Fibroblast of skin of back (primary cell): ENCODE measurements around the gene PRIM1.
"Not testable (repeated sequence)": the region's sequence is repeated elsewhere in the genome, so short reads cannot be mapped to it uniquely, and the experiment has no call there.

ENCODE experiments used
- DNase-seq: peaks from one replicate; pipeline ENCODE4 v3.0.0-alpha.2; 2013

PRIM1 gene

DNA sequence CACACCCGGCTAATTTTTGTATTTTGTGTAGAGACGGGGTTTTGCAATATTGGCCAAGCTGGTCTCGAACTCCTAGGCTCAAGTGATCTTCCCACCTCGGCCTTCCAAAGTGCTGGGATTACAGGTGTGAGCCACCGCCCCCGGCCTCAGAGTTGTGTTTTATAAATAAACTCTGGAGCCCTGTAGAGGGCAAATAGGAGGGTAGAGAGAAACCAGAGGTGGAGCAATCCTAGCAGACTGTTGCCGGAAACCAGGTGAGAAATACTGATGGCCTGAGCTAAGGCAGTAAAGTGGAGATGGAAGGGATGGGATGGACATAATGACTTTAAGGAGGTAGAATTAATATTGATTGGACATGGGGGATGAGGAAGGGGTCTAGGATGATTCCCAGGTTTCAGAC is 8.3 kb upstream of the PRIM1 start:
- DNase-seq, result no peak

DNA sequence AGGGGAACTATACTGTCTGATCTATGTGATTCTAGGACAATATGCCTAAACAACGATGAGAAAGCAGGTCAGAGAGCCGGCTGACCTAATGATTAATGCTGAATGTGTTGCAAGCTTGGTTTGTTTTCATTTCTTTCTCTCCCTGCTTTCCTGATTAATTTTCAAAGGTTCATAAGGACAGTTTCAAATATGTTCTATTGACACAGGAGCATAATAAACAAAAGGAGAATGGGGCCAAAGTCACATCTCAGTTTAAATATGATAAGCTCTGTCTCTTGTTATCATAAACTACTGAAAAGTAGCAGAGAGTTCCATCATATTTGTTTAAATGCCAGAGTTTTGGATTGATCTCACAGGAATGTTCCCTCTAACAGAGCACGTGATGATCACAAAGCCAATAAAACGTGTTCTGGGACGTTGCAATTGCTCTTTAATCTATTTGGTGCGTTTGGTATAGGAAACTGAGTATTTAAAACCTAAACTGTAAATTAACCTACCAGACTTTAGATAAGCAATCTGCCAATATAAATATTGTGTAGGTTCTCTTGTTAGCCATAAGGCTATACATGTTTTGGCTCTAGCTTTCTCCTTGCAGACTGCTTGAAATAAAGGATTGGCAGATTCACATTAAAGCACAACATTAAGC is 7.3 kb upstream of the PRIM1 start:
- DNase-seq, result no peak

DNA sequence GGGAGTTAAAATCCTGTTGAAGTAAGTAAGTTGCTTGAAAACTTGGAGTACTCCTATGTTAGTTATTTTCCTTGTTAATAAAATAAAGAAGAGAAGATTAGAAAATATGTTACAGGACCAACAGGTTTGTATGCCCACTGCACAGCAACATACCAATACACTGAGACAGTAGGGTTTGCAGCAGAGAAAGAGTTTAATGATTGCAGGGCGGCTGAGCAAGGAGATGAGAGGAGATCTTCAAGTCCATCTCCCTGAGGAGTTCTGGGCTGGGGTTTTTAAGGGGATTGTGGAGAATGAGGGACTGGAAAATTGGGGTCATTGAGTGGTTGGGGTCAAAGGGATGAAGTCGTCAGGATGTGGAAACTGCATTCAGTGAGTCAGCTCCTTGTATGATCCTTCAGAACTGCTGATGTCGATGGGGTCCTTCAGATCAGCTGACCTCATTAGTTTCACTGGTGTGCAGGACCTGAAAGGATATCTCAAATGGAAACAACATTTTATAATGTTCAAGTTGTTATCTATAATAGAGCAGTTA is 6.7 kb upstream of the PRIM1 start:
- no peak for DNase-seq

DNA sequence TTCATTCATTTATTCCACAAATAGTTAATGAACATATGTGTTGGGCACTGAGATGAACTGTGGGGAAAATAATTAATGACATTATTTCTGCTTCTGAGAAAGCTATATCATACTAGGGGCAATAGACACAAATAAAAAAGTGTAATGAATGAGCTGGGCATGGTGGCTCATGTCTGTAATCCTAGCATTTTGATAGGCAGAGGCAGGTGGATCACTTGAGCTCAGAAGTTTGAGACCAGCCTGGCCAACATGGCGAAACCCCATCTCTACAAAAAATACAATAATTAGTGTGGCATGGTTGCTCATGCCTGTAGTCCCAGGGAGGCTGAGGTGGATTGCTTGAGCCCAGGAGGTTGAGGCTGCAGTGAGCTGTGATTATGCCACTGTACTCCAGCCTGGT is 5.8 kb upstream of the PRIM1 start:
- DNase-seq, result not testable (repeated sequence)

DNA sequence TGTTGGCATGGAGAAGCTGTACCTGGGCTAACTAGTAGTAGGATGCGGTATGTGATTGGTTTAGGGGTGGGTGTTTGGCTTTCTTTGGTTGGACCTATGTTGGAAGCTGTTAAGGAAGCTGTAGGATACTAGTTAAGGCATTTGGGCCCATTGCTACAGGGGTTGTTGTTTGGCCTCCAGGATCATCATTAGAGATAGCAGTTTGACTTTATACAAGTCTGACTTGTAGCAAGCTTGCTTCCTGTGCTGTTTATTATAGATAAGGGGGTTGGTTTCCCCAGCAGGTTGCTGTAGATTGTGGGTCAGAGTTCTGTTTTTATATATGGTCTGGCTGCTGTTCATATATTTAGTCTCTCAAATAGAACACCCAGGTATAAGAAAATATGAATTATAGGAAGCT is 1.4 kb upstream of the PRIM1 start:
- no peak for DNase-seq

DNA sequence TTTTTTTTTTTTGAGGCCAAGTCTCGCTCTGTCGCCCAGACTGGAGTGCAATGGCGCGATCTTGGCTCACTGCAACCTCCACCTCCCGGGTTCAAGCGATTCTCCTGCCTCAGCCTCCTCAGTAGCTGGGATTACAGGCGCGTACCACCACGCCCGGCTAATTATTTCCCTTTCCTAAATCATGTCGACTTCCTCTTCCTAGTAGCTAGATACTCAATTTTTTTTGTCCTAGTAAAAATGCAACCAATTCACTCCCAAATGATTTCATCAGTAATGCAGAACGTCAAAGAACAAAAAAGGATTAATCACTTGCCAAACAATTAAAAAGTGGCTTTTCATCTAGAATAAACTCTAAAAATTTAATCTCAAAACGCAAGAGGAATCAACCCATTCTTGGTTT is 1.5 kb downstream of the PRIM1 start:
- DNase-seq, result not testable (repeated sequence)

DNA sequence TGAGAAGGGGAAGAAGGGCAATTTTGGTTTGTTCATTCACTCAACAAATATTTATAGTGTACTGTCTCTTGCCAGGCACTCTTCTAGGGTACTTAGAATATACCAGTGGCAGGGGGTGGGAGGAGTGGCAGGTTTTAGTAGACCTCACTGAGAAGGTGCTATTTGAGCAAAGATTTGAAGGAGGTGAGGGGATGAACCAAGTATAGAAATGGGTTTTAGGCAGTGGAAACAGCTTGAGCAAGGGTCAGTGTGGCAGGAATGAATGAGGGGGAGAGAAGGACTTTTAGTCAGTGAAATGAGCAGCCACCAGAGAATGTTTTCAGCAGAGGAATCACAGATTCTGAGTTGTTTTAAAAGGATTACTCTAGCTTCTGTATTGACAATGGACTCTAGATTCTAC is 2.3 kb downstream of the PRIM1 start:
- no peak for DNase-seq

DNA sequence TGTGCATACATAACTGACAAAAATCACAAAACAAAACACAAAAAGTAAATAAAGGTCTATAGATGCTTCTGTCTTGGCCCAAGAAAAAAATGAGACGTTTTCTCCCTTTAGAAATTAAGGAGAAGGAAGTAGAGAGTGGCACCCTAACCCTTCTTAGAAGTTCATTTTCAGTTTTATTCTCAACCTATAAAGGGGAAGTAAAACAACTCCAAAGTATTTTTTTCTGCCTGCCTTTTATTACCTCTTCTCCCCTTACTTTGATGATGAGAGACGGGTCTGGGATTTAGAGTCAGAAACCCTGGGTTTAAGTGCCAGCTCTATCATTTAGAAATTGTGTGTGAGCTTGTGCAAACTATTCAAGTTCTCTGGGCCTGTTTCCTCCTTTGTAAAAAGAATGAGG is 2.8 kb downstream of the PRIM1 start:
- DNase-seq, result no peak

DNA sequence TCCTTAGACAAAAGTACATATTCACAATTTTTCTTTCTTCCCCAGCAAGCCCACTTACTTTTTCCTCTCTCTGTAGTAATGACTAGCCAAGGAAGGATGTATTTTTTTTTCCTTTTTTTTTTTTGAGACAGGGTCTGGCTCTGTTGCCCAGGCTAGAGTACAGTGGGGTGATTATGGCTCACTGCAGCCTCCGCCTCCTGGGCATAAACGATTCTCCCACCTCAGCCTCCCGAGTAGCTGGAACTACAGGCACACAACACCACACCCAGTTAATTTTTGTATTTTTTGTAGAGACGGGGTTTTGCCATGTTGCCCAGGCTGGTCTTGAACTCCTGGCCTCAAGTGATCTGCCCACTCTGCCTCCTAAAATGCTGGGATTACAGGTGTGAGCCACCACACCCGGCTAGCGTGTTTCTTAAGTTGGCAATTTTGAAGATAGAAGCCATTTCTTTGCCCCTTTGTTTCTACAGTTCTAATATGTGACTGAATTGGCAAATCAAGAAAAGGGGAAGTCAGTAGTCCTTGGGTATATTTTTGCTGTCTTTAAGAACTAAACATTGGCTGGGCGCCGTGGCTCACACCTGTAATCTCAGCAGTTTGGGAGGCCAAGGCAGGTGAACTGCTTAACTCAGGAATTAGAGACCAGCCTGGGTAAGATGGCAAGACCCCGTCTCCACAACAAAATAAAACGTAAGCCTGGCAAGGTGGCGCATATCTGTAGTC is 23.8 kb downstream of the PRIM1 start:
- no peak for DNase-seq

DNA sequence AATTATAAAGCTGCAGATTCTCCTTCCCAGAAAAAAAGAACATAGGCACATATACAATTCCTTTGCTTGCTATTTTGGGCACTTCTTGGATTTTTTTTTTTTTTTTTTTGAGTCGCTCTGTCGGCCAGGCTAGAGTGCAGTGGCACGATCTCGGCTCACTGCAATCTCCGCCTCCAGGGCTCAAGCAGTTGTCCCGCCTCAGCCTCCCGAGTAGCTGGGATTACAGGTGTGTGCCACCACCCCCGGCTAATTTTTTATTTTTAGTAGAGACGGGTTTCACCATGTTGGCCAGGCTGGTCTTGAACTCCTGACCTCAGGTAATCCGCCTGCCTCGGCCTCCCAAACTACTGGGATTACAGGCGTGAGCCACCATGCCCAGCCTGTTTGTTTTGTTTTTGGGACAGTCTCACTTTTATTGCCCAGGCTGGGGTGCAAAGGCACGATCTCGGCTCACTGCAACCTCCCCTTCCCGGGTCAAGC is 25.9 kb downstream of the PRIM1 start:
- not testable (repeated sequence) for DNase-seq

DNA sequence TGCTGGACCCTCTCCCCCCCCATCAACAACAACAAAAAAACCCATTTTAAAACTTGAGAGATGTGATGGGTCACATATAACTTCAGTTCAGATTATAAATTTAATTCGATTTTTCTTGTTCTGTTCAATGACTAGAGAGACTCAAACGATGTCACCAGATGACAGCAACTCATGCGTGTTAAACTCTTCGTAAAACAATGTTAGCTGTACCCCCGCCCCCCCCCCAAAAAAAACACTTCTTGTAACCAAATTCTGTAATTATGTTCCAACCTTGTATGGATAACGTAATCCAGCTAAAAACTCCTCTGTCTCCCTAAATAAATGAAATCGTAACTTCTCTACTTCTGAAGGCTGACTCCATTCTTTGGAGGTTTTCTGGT is 26.4 kb downstream of the PRIM1 start:
- no peak for DNase-seq

DNA sequence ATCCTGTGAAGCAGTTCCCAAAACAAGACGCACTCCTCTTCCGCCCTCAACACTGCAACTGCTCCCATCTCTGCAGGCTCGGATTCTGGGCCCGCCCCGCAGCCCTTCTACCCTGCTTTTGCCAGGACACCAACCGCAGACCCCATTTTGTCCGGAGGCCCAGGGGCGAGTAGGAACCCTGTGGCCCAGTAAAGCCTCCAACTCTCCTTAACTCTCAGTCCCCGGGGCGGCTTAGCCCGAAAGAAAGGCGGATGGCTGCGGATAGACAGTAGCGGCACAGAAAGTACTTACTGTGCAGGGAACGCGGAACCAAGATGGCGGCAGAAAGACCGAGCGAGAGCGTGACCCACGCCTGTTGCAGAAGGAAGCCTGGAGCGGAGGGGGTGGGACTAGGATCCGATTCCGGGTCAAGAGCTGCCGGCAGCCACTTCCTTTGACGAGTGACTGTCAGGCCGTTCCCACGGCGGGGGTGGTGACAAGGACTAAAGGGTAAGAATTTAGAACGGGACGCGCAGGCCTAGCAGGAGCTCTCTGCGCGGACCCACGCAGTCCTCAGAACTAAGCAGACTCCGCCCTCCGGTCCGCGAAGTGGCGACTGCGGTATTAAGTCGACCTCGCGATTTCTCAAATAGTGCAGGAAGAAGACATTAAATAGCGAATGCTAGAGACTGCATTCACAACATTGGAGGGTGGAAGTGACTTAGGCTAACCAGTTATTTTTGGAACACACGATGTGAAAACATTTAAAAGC is 27.0 kb downstream of the PRIM1 start, which contains the start of gene NACA:
Gene NACA, minus strand, starts transcription at position 328 of the 751 bp plus-strand sequence. CDS start 778 bp downstream, outside the sequence.
- DNase-seq, result peak; percentile 99

DNA sequence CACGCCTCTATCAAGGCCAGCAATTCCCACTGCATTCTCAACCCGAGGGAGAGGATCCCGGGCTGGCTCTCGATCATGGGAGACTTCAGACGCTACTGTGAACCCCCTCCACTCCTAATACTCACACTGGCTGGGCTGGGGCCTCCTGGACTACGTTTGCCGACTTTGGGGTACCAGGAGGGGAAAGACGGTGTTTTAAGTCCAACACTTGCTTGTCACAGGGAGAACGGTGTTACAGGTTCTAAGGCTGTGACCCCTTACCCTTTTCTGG is 27.5 kb downstream of the PRIM1 start:
- no peak for DNase-seq

DNA sequence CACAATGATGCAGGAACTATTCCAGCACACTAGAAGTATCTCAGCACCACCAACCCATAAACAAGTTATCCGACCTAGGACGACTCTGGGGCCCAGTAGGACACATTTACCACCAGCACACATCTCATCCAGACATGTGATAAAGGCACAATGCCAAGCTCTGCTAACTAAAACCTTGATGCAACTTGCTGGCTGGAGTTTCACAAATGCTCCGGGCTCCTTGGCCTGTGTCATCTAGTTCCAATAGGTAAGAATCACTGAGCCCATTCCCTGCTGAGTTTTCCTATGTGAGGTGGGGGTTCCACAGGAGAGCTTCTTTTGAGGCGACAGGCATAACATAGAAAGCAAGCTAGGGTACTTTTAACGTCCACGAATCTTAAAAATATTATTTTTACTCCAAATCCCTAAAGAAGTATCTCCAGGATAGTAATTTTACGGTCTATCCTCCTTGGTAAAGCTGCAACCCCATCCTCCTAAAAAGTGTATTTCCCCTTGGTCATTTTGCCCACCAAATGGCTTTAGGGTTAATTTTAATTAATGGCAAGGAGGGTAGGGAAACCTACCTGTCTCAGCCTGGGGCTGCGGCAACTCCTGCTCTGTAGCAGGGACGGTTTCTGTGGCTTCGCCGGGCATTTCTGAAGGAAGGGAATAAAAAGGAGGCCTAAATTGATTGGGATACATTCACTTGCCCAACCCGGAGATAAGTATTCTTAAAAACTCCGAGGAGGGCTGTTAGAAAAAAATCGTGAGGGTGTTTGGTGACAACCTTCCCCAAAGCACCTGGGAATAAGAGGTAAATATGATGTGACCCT is 28.0 kb downstream of the PRIM1 start:
- DNase-seq, result peak; percentile 57

DNA sequence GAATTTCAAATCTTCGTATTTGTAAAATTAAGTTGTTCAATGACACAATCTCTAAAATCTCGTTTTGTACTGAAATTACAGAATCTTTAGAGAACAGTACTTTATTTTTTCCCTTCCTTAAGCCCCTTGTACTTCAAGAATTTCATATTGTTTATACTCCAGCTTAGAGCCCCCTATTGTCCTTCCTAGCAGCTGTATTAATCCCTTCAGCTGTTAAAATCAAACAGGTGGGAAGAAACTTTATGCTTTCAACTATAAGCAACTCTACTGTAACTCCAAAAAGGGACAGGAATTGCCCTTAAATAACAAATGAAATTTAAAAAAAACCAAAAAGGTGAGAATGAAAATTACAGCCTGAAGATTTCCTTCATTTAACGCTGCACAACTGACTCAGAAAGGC is 28.8 kb downstream of the PRIM1 start:
- DNase-seq, result no peak

DNA sequence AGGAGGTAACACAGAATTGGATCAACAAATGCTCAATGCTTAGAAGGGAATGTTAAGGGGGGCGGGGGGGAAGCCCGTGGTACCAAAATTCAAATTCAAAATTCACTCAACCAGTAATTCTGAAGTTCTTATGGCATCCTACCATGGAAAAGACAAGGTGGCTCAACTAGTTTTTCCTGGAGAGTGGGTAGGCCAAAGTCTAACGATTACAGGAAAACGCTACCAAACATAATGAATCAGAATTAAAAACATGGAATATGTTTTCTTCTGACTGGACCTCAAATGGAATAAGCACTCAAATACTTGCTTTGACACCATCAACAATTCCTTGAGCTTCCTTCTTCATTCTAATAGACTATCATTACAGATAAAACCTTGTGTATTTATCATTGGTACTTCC is 29.3 kb downstream of the PRIM1 start:
- DNase-seq, result no peak

DNA sequence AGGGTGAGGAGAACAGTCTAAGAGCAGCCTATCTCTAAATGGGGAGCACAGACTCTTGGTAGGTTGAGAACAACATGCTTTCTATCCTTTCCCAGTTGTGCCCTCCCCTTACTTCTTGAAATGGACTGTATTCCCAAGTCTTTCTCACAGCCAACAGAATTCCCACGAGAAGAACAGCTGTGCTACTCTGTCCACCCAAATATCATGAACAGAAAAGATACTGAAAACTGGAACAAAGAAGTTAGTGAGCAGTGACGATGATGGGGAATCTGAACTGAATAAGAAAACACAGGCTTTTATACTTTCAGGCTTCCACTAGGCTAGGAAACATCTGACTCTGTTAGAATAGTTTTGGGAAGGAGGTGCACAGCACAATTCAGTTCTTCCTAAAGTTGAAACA is 30.4 kb downstream of the PRIM1 start:
- DNase-seq, result no peak

DNA sequence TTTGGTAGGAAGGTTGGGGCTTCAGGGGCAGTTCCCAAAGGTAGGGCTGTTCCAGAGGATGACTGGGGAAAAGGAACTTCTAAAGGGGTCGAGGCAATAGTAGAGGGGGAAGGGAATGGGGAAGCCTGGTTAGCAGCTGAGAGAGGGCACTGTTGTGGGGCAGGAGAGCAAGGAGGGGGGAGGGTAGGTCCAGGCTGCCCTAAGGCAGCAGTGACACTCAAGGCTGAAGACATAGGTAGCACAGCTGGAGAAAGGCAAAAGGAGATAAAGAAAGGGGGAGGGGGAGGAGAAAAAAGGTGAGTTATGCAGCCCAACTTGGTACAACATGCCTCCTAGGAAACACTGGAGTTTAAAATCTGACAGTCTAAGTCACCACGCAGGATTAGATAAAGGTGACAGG is 30.9 kb downstream of the PRIM1 start:
- no peak for DNase-seq

DNA sequence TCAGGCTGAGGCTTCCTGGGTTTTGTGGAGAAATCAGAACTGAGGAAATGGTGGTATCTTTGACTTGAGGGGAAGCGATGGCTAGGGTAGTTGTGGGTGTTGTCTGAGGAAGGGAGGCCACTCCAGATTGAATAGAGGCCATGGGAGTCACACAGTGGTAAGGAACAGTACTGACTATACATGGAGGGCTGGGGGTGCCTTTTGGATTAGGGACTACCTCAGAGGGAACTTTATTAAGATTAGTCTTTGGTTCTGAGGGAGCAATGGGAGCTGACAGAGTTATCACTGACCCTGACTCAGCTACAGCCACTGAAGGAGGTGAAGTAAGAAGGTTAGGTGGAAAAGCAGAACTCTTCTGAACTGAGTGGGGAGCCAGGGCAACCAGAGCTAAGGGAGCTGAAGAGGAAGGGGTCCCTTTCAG is 31.4 kb downstream of the PRIM1 start:
- no peak for DNase-seq

DNA sequence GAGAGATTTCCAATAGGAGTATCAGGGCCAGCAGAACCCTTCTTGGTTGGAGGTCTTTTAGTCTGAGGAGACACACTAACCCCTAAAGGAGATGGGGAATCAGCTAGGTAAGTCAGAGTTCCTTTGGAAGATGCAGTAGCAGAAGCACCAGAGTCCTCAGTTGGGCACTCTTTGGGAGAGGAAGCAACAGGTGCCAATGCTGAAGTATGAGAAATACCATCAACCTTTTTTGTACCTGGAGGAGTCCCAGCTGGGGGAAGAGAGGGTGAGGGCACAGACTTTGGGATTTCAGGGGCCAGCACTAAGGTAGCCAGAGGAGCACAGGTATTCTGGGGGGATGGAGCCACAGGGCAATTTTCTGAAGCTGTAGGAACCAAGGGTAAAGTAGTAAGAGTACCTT is 33.1 kb downstream of the PRIM1 start:
- no peak for DNase-seq

DNA sequence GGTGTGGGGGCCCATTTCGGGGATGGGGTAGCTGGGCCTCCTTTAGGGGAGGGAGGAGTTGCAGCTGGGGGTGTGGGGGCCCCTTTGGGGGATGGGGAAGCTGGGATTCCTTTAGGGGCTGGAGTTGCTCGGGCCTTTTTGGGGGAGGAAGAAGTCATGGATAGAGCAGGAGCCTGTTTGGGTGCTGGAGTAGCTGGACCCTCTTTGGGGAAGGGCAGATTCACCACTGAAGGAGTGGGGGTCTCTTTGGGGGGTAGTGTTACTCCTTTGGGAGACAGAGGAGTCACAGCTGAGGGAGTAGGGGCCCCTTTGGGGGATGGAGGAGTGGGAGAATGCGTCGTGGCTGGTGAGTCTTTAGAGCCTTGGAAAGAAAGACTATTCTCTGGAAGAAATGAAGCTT is 33.5 kb downstream of the PRIM1 start:
- no peak for DNase-seq

DNA sequence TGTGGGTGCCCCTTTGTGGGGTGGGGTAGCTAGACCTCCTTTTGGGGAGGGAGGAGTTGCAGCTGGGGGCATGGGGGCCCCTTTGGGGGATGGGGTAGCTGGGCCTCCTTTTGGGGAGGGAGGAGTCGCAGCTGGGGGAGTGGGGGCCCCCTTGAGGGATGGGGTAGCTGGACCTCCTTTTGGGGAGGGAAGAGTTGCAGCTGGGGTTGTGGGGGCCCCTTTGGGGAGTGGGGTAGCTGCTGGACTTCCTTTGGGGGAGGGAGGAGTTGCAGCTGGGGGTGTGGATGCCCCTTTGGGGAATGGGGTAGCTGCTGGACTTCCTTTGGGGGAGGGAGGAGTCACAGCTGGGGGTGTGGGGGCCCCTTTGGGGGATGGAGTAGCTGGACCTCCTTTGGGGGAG is 34.0 kb downstream of the PRIM1 start:
- no peak for DNase-seq
